Effector CD8-positive, alpha-beta T cell (primary cell): ENCODE data around the gene CAMTA1.

Experiments
- DNase-seq: peaks from one replicate; lab custom pipeline; 2025; lab: John Stamatoyannopoulos, UW

Gene CAMTA1

DNA sequence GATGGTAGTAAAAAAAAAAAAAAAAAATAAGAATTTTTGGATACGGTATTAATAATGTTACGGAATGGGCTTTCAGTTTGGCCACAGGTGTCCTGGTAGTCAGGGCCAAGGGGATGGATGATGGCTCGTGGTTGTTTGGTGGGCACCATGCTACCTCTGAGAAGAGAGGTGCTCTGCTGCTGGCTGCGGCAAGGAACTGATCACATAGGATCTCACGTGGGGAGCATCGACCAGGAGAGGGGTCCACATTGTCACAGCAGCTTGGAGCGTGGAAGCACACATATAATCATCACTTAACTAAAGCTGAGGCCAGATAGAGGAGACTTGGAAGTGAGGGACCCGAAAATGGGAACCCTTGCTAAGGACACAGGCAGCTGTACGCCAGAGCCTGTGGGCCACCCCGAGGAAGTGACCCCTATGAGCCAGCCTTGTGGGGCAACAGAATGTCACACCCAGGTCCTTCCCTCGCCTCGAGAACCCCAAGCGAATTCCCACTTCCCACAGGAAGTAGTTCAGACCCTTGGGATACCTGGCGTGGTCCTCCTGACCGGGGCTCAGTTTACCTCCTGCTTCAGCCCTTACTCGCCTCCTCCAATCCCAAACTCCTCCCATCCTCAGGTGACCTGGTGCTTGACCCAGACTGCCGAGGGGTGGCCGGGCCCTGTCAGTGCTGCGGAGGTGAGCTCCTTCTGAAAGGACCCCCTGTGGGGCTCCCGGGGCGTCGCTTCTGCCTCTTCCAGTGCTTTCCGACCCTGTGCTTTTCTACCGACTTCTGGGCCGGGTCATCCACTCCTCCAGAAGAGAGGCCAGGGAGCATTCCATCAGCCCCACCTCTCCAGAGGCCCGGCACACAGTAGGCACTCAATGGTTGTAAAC is 222.0 kb downstream of the CAMTA1 start:
- DNase-seq: no peak

- no peak for DNase-seq
Observed at GRCh38 chr1:7007902-7008301, 222.6 kb downstream of the CAMTA1 start.

DNA sequence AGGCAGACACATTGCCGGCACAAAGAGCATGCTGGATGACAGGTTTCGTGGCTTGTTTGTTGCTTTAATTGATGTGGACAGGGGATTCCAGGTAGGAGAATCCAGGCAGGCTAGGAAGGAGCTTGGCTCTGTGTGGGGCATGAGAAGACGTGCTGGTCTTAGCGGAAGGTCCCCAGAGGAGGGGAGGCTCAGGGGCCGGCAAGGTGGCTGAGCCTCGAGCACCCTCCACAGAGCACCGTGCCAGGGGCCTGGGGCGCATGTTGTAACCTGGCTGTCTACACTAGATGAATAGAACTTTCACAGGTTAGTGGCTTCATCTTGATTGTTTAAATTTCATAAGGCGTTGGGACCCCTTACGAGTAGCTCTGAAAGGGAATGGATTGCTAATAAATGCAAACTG is 223.1 kb downstream of the CAMTA1 start:
- no peak for DNase-seq

DNA sequence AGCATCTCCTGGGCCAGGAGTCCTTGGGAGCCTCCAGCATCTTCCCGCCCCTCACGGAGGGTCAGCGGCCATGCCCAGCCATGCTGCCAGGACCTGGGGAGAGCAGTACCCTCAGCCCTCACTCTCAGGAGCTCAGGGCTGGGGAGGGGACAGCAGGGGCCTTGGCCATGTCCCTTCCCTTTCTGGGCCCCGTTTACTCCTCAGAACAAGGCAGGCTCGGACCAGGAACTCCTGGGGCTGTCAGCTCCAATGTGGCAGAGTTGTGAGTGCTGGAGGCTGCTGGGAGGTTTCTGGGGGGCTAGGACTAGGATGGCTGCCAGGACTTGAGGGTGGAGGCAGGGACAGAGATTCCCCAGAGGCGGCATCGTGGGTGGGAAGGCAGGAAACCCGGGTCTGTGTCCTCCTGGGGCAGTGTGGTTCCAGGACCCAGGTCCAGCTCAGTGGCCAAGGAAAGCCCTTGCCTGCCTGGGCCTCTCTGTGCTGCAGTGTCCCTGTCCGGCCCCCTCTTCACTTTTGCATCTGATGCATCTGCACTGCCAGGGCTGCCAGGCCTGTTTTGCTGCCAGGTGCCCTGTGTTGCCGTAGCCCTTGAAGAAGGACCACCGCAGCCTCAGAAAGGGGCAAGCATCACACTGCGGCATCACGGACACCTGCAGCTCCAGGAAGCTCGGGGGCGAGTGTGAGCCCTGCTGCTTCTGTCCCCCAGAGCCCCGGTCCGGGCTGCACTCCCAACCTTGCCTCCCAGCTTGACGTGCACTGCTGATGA is 223.9 kb downstream of the CAMTA1 start:
- no peak for DNase-seq

DNA sequence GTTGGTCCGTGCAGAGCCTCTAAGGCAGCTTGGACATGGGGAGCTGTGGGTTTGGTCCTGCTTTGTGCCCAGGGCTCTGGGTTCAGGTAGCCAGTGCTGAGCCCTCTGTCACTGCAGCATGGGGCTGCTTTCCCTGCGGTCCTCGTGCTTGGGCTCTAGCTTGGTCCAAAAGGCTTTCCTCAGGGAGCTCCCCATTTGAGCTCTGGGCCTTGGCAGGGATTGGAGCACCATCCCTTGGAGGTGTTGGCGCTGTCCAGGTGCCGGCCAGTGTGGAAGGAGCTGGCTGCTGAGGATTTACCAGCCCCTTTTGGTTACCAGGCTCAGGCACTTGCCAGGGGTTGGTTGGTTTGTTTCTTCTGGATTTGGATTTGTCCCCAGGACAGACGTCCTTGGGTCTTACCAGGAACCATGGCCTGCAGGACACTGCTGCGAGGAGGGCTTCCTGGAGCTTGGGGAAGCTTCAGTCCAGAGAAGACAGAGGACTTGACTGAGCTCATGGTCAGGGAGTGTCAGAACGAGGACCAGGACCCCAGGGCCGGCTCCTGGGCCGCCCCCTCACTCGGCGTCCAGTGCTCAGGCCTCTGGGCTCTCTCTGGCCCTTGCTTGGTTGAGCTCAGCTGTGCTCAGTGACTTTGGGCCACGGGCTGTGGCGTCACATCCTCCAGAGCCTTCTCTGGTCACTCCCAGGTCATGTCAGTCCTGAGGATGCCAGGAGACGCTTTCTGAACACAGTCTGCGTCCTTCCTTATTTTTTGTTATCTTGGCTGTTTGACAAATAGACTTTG is 224.7 kb downstream of the CAMTA1 start:
- DNase-seq: no peak

DNA sequence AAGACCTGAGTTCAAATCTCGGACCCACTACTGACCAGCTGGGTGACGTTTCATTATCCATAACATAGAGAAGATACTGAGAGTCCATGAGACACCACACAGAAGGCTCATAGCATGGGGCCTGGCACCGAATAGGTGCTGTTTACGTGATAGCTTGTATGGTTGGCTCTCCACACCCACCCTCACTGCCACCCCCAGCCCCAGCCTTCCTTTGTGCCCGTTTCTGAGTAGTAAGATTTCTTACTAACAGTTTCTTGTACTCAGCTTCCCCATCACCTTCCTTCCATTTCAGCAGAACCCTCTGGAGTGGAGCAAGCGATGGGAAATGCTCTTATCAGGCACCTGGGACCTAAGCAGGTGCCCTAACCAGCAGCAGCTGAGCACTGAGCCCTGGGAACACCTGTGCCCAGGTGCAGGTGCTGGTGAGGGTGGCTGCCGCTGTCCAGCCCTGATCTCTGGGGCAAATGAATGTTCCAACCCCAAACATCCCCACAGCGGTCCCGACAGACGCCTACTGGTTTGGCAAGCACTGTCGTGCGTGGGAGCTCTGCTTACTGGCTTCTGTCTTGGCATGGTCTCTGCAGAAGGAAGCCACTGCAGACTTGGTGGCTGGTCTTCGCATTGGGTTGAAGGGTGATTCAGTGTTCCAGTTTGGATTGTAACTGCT is 225.4 kb downstream of the CAMTA1 start:
- DNase-seq: no peak

DNA sequence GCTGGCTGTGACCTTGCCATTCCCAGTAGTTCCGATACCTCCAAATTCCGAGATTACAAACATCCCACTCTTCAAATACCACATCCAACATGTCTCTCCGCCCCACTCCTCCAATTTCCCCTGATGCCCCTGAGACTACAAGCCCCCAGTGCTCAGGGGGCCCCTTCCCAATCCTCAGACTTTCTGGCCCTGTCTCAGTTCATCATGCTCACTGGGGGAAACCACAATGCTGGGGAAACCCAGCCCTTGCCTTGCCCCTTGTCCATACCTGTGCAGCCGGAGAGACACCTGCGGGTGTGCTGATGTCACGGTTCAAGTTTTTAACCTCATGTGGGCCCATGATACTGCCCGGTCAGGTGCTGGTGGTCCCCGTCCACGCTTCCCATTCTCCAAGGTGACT is 226.6 kb downstream of the CAMTA1 start:
- no peak for DNase-seq

DNA sequence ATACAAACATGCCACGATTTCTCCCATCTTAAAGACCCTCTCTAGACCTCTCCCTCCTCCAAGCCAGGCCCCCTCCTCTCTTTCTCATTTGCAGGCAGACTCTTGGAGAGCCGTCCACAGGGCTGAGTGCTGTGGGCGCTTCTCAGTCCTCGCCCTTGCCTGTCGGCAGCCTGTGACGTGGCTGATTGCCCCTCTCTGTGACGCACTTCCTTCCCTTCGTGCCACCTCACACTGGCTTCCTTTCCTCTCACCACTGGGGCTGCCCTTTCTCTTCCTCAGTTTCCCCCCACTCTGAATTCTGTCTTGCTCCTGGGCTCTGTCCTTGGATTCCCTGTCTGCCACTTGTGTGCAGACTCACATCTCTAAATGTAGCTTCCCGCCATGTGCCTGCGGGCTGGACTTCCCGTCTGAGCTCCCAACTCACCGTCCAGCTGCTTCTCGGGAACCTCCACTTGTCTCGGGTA is 227.2 kb downstream of the CAMTA1 start:
- no peak for DNase-seq

DNA sequence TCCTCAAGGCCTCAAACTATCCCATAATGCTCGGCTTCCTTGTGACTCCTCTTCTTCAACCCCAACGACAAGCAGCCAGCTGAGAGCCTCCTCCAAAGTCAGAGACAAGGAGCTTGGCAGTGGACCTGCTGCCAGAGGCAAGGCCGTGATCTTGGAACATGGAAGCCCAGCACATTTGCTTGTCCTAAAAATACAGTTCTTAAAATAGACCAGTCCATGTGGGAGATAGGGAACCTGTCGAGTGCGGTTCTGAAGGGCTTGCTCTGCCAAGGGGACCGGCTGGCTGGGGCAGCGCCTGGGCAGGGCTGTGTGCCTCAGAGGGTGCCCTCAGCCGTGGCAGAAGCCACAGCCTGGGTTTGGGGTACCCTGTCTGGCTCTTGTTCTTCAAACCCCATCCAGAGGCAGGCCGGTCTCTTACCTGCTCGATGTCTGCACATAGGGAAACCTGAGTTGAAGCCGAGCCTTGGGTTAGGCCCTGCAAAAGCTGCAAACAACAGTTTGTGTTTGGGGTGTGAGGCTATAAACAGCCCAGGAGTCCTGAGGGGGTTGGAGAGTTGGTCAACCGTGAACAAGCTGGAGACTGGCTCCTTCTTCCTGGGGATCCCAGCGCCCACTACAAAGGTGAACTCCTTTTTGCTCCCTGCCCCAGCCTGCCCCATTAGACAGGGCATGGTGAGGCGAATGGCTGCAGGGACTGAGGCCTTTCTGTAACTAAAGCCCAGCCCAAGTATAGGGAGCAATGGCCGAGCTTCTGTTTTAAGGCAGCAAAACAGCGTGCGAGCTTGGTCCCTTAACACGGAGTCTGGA is 228.8 kb downstream of the CAMTA1 start:
- no peak for DNase-seq

DNA sequence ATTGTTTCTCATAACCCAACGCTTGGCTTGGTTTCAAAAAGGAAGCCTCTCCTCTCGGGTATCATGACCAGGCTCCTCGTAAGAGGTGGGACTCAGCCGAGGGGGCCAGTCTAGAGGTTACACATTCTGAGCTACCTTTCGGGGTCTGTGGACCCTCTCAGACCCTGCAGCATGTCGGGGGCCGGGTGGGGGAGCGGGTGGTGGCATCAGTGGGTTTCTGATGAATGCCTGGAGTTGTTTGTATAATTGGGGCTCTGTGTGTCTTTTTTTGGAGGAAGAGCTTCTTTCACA is 229.3 kb downstream of the CAMTA1 start:
- DNase-seq: no peak

GRCh38 chr1:7015022-7015421 is 229.8 kb downstream of the CAMTA1 start:
- no peak for DNase-seq

GRCh38 chr1:7018351-7018750 is 233.1 kb downstream of the CAMTA1 start:
- no peak for DNase-seq

DNA sequence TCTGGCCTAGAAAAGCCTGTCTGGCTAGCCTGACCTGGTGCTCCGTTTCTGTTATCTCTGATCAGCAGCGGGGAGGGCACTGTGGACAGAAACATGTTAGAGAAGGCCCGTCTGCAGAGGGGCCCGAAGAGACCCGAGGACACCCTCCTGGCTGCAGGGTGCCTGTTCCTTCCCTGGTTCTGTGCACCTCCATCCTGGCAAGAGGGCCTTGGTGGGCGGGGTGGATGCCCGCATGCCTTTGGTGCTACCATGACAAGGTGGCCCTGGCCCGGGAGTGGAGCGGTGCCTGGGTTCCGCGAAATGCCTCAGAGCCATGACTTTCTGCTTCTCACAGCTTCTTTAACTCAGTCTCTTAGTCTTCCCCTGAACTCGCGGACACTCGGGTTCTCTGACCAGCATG is 233.6 kb downstream of the CAMTA1 start:
- DNase-seq: no peak

- no peak for DNase-seq
Observed at GRCh38 chr1:7019510-7019909, 234.3 kb downstream of the CAMTA1 start.

DNA sequence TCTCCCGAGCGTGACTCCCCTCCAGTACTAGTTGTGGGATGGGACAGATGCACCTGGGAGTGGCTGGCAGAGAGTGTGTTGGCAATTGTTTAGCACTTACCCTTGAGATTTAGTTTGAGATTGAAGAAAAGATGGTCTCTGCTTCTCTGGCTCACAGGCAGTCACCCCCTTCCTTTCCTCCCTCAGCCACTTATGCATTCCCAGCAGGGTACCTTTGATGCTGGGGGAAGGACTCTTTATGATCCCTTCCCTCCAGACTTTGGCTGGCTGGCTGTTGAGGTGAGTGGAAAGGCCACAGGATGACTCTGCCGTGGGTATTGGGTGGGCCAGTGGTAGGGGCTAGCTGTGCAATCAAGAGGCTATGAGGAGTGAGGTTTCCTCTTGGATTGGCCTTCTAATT is 236.8 kb downstream of the CAMTA1 start:
- no peak for DNase-seq

GRCh38 chr1:7025013-7025412 is 239.8 kb downstream of the CAMTA1 start:
- no peak for DNase-seq

DNA sequence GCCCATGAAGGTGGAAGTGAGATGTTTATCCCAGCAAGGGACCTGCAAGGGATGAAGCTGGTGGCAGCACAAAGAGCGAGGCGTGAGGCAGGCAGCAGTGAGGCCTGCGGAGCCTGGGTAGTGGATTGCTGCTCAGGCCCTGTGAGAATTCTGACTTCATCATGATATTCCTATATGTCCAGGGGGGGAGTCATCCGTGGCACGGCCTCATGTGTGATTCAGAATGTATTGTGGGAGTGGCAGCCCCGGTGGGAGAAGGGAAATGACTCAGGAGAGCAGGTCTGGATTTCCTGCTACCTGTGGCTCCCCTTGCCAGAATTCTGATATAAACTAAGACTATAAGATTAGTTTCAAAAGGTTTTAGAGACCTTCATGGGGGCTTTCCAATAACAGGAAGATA is 240.9 kb downstream of the CAMTA1 start:
- no peak for DNase-seq

- DNase-seq: no peak
Observed at GRCh38 chr1:7032992-7033391, 247.7 kb downstream of the CAMTA1 start.

DNA sequence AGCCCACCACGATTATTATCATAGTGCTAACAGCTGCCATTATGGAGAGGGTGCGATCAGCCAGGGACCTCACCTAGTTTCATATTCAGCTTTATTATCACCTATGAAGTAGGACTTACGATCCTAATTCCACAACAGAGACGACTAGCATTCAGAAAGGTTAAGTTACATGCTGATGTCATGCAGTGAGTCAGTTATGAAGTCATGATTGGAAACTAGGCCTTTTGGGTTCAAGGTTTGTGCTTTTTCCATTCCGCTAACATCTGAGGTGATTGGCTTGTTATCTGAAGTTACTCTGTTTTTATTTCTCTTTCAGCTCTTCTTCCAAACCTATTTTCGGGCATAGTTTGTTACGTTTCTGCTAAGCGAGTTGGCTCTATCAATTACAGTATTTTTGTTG is 251.1 kb downstream of the CAMTA1 start:
- no peak for DNase-seq

GRCh38 chr1:7039590-7040220 is 254.5 kb downstream of the CAMTA1 start:
- DNase-seq: no peak
